Neutrophil (primary cell): ENCODE measurements around the gene PIGC.

Source experiments
- H3K27ac ChIP-seq: fragments of 200-600 bp; sonication (generic); 2 replicates; pipeline ENCODE4 v1.5.1; 2016; ENCODE audit warnings: mild to moderate bottlenecking, moderate library complexity
- H3K27me3 ChIP-seq: fragments of 200-600 bp; sonication (generic); 2 replicates; pipeline ENCODE4 v1.6.0; 2016; ENCODE audit warnings: mild to moderate bottlenecking
- H3K36me3 ChIP-seq: fragments of 200-600 bp; sonication (generic); 2 replicates; pipeline ENCODE4 v1.5.1; 2017
- H3K4me1 ChIP-seq, 2 experiments: fragments of 200-600 bp in 1 of 2; sonication (generic) in 1 of 2; 1 replicate in 1 of 2; 2 replicates in 1 of 2; pipeline versions ENCODE4 v1.5.1 to v1.6.1; 2013 to 2016; ENCODE audit warnings: low read depth in 1 of 2, low read length in 1 of 2, mild to moderate bottlenecking in 1 of 2, moderate library complexity in 1 of 2; ENCODE audit not compliant: control insufficient read depth in 1 of 2, insufficient read depth in 1 of 2
- H3K4me3 ChIP-seq, 2 experiments: fragments of 200-600 bp in 1 of 2; sonication (generic) in 1 of 2; 1 replicate in 1 of 2; 2 replicates in 1 of 2; pipeline ENCODE4 v1.5.1; 2013 to 2016; ENCODE audit warnings: low read depth in 1 of 2, low read length in 1 of 2, mild to moderate bottlenecking in 1 of 2, moderate library complexity in 1 of 2
- H3K9me3 ChIP-seq: fragments of 200-600 bp; sonication (generic); 2 replicates; pipeline ENCODE4 v1.5.1; 2016
- CTCF ChIP-seq: fragments of 200-600 bp; sonication (generic); IDR thresholded peaks from 2 replicates; pipeline ENCODE4 v1.5.1; 2016; ENCODE audit warnings: antibody characterized with exemption

Gene PIGC

GRCh38 chr1:172431721-172432192, 12.1 kb downstream of the PIGC start:
- Histone ChIP-seq H3K27ac (no peak overlapping the region), H3K4me1 (no peaks in the 10 kb centered on the region)

GRCh38 chr1:172431204-172431603, 12.7 kb downstream of the PIGC start:
- Histone ChIP-seq H3K4me1 (no peaks in the 10 kb centered on the region), H3K36me3 (peaks cover 5% of the 10 kb centered on the region), H3K27ac (no peak overlapping the region), H3K4me3 (no peak overlapping the region), H3K9me3 (no peaks in the 10 kb centered on the region), H3K27me3 (no peaks in the 10 kb centered on the region)
- no peak for TF ChIP-seq CTCF

More at GRCh38 chr1:172431721-172432192, 12.1 kb downstream of the PIGC start:
- Histone ChIP-seq H3K4me3 (no peak overlapping the region), H3K36me3 (peaks cover 5% of the 10 kb centered on the region), H3K27me3 (no peaks in the 10 kb centered on the region), H3K9me3 (no peaks in the 10 kb centered on the region)
- no peak for TF ChIP-seq CTCF

- Histone ChIP-seq H3K9me3 (no peaks in the 10 kb centered on the region), H3K4me1 (no peaks in the 10 kb centered on the region)
- no peak for TF ChIP-seq CTCF
These were observed 13.8 kb downstream of the PIGC start for GRCh38 chr1:172430128-172430454.

GRCh38 chr1:172429331-172430127, 14.3 kb downstream of the PIGC start:
- no peaks in the 10 kb centered on the region for H3K4me1 ChIP-seq
- peaks cover 5% of the 10 kb centered on the region for H3K36me3 ChIP-seq
- TF ChIP-seq CTCF, result no peak
- no peaks in the 10 kb centered on the region for H3K9me3 ChIP-seq
- no peak overlapping the region for H3K4me3 ChIP-seq
- no peaks in the 10 kb centered on the region for H3K27me3 ChIP-seq
- no peak overlapping the region for H3K27ac ChIP-seq

More at GRCh38 chr1:172430128-172430454, 13.8 kb downstream of the PIGC start:
- H3K36me3 ChIP-seq, result peaks cover 5% of the 10 kb centered on the region
- no peak overlapping the region for H3K27ac ChIP-seq
- H3K27me3 ChIP-seq, result no peaks in the 10 kb centered on the region
- H3K4me3 ChIP-seq, result no peak overlapping the region

GRCh38 chr1:172427191-172427590, 16.7 kb downstream of the PIGC start:
- H3K4me1 ChIP-seq, result no peaks in the 10 kb centered on the region
- H3K36me3 ChIP-seq, result peaks cover 5% of the 10 kb centered on the region
- H3K4me3 ChIP-seq, result no peak overlapping the region
- no peak for TF ChIP-seq CTCF
- H3K27me3 ChIP-seq, result no peaks in the 10 kb centered on the region
- H3K27ac ChIP-seq, result no peak overlapping the region
- H3K9me3 ChIP-seq, result no peaks in the 10 kb centered on the region
